HG02610 (cell line): ENCODE measurements around the gene RERE.
A peak's percentile ranks its signal among the peaks of the same experiment; 100 is the strongest.

Experiments
- ATAC-seq: cut with Tn5 transposase; IDR thresholded peaks from one replicate; pipeline ENCODE4 v1.9.1; 2021; ENCODE audit warnings: mild to moderate bottlenecking, moderate library complexity; ENCODE audit not compliant: unreplicated experiment

RERE gene

DNA sequence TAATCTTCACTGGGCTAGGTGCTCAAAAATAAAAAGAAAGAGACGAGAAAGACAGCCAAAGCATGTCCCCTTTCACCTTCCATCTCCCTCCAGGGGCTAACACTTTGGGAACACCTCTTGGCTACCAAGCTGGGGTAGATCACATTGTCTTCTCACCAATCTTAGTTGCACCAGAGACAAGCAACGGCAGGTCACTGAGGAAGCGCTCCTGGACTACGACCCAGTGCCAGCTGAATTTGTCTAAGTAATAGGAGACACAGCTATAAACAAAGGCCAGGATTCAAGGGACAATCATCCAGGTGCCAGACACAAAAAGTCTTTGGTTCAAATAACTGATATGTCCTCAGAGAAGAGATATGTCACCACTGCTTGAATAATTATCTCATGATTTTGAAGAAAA lies 399.1 kb downstream of the RERE start:
- no peak for ATAC-seq

DNA sequence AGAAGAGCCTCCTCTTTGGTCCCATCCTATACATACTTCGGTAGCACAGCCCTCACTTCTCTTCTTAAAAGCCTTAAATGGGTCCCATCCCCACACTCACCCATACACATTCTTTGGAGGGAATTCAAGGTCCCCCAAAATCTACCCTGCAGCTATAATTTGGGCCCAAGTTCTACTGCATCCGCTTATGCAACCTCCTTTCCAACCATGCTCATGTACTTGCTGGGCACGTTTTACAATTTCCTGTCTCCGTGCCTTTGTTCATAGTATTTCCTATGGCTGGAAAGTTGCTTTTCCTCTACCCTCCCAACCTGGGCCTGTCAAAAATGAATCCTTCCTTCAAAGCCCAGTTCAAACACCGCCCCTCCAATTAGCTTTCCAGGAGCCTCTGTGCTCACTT lies 399.8 kb downstream of the RERE start:
- no peak for ATAC-seq

DNA sequence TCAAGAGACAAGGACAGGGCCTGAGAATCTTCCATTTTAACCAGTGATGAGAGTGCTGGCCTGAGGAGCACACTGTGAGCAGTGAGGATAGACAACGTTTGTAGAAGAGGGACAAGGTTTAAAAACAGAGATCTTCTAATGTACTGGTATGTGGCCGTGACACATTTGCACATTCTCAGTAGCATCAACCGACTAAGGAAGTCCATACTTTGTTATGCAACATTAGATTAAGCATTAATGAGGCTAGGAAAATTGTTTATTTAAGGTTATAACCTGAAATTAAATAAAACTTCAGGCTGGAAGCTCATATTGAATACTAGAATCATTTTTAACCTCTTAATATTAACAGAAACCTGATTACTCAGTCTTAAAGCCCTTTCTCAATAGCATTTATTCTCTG lies 400.6 kb downstream of the RERE start:
- ATAC-seq, result no peak

DNA sequence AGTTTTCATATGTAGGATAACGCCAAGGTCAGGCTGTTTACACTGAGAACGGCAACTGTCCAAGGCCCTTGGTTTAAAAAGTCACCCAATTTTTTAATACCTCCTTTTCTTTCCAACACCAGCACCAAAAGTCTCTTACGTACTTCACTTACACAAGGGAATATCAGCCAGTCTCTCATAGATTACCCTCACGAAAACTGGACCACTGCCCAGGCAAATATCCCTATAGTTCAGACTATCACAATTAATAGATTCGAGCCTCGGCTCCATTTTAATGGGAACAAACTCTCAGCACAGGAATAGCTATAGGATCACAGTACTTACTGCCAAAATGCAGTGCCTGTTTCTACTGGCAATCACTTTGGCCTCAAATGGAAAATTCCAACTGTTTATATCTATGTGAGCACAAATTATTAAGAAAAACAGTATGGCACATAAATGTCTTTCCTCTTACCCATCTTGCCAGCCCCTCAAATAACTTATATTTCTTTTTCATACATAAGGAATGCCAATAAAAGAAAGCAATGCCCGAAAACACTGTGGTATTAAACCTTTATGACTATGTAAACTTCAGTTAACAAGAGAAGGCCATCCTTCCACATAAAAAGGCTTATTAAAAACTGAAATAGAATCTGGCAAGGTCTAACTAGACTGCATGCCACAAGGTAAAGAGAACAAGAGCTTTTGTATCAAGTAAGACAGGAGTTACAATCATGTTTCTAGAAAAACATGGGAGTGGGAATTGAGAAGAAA lies 401.7 kb downstream of the RERE start:
- ATAC-seq, result no peak

DNA sequence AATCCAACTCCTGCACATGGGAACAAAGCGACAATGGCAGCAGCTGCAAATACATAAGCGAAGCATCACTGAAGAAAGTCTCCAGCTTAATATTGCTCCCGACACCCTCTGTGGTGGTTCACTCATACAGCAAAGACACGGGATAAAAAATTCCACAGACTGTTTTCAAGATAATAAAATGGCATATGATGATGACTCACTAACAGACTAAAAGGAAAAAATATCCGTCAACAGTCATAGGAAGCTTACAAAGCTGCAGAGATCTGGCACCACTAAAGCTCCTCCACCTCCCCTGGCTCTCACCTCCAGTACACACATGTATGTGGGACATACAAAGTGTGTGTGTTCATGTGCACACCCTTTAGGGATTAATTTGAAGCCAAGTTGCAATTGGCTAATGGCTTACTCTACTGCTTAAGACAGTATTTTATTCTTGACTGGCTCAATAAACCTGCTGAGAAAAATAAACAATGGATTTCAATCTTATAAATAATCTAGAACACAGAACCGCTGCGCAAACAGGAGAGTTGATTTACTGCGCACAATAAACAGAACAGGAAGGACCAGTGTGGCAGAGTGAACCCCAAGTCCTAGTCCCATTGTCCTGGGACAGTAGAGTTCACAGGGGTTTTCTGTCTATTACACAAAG lies 405.1 kb downstream of the RERE start:
- no peak for ATAC-seq

DNA sequence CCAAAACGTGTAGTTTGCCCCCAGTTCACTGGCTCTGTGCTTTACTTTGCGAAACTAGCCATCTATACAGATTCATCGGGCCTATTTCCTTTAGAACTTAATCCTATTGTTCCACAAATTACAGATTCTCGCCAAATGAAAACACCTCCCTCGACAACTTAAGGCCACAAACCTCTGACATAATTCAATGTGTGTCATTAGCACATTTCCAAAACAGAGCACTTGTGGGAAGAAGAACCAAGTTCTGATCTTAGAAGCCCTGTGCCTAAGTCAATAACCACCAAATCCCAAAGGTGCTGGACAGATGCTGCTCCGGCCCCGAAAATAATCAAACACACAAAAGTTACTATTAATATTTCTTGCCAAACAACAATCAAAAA lies 405.6 kb downstream of the RERE start:
- no peak for ATAC-seq

DNA sequence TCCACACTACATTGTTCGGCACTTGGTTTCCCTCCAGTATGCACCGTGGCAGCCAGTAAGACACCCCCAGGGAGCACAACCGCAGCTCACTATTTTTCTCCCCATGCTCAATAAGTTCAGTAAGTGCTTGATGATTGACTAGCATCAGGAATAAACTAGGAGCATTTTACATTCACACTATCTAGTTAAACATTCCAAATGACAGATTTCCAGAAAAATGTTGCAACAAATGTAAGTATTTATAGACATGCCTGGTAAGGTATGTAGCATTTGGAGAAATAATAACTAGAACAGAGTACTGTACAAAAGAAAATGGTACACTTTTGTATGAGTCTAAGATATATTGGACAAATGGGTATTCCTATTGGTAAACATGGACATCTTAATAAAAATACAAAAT lies 406.6 kb downstream of the RERE start:
- ATAC-seq, result no peak

DNA sequence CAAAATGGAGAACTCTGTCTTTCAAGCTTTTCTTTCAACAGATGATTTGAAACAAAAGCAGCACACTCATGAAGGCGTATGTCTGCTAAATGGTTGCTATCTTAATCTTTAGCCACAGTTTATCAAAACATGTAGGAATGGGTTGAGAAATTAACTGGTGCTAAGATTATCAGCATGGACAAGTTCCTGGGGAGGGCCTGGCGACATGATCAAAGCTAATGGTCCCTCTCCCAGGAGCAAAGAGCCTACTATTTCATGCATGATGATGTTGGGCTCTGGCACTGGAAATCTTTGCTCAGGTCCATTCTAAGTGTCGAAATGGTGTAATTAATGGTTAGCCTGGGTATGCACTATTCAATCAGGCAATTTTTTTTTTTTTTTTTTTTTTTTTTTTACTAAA lies 407.8 kb downstream of the RERE start:
- no peak for ATAC-seq

DNA sequence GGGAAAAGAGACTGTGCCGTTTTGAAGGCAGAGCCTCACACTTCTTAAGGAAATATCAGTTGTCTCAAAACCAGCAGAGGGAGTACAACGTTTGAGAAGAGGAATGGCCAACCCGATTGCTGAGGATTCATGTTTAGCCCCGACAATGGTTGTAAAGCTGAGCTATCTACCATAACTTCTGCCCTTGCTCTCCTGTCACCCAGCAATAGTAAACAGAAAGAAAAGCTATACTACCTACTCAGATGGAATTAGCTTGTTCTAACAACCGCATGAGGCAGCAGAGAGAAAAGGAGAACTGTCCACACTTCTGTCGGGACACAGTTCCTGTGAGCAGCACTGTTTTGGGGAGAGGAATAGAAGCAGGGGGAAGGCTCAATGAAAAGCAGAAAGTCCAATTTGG lies 408.3 kb downstream of the RERE start:
- no peak for ATAC-seq

DNA sequence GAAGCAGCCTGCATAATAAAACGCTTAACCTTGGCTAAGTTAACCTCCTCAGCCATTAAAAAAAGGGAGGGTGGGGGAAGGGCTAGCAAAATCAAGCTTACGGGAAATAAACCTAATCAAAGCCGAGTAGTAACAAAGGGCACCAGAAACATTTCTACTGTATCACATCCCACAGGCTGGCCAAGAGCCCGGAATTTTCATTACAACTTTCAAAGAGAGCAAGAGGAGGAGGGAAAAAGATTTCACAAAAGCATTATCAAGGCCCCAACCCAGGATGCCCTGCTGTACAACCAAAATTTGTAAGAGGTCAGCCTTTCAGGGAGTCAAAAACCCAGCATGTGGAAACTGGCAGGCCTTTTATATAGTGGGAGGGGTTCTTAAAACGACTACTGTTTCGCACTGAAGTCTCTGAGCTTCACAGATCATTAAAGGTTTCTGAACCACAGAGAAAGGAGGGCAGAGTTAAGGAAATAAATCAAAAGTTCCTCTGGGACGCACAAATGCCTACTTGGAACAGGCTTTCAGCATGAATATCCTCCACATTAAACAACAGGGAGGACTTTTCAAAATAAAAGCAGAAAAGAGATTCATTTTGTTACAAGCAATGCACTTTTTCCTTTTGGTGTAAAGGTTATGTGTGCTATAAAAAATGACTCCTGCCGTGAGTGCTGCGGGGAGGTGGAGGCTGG lies 409.1 kb downstream of the RERE start:
- no peak for ATAC-seq

DNA sequence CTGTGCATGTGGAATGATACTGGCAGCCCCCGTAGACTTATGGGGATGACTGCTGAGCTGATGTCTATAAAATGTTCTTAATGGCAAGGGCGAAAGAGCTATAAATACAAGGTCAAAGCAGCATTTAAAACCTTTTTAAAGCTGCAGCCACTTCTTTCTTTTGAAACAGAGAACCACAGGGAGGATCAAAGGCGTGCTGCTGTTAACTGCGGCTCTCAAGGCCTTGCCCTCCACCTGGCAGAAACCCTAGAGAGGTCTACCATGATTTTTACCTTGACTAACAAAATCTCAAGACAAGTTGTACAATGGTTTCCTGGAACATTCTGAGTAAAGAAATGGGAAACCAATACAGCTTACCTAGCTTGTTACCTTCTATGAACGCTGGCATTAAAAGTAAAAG lies 409.8 kb downstream of the RERE start:
- ATAC-seq, result no peak

DNA sequence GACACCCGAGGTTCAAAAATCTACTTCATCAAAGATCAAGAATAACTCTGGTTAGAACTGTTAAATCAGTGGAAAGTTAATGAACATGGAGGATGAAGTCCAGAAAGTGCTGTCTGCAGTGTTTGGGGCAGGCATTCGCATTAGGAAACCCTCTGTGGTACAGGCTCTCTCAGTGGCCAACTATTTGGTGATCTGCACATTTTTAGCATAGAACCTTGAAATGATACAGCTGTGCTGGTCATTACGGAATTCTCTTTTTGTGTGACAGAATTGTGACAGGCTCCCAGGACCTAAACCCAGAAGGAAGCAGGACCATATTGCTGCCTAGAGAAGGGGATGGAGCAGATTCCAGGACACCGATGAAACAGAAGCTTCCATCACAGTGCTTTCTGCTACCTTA lies 410.5 kb downstream of the RERE start:
- no peak for ATAC-seq

DNA sequence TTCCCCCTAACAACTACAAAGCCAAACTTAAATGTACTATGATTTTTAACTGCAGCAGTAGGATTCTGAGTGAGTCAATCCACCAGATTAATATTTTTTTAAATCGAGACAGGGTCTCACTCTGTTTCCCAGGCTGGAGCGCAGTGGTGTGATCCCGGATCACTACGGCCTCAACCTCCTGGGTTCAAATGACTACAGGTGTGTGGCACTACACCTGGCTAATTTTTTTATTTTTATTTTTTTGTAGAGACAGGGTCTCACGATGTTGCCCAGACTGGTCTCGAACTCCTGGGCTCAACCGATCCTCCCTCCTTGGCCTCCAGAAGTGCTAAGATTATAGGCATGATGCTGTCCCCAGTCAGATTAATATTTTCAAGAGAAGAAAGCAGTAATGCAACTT lies 411.4 kb downstream of the RERE start:
- ATAC-seq, result no peak

DNA sequence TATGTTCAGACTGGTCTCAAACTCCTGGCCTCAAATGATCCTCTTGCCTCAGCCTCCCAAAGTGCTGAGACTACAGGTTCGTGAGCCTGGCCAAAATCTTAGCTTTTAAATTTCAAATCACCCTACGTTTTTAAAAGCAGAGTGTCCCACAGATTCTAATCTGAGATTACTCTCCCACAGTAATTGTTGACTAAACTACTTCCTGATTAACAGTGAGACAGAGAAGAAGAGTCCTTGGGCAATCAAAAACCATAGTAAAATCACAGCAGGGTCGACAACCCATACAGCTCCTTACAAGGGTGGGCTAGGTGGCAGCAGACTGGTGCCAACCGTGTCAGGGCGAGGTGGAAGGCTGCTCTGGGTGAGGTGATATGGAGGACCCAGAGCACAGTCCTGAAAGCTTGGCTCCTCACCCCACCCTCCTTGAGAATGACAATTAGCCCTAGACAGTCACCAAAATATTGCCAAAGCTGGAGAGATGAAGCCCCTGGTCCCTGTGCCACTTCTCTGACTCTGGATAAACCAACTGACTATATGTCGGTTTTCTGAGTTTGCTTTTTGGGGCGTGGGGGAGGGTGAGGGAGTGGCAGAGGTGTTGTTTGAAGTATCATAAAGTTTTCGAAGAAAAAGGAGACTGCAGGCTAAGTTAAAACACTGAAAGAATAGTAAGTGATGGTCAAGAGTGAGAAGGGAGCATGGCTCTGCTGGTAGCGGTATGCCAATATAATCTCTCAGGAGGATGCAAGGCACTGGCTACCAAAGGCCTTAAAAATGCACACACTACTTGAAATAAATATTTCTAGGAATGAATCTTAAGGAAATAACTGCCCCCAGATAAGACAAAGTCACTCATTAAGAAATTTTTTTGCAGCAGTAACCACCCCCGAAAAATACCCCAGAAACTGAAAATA lies 412.7 kb downstream of the RERE start:
- no peak for ATAC-seq

DNA sequence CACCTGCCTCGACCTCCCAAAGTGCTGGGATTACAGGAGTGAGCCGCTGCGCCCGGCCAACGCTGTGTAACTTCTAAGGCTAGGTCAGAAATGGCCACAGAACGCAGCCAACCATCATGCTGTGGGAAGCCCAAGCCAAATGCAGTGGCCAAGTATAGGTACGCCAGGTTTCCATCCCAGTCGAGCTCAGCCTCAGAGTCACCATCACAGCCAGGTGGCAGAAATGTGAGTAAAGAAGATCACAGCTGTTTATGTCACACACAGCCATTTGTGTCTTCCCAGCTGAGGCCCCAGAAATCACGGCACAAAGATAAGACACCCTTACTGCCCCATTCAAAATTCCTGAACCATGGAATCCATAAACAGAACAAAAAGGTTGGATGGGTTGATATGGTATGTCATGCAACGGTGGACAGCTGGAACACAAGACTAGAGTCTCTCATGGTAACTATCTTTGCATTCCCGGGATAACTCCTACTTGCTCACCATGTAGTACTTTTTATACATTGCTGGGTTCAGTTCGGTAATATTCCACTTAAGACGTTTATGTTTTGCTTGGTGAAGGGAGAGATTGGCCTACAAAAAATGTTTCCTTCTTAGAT lies 415.2 kb downstream of the RERE start:
- ATAC-seq, result no peak

DNA sequence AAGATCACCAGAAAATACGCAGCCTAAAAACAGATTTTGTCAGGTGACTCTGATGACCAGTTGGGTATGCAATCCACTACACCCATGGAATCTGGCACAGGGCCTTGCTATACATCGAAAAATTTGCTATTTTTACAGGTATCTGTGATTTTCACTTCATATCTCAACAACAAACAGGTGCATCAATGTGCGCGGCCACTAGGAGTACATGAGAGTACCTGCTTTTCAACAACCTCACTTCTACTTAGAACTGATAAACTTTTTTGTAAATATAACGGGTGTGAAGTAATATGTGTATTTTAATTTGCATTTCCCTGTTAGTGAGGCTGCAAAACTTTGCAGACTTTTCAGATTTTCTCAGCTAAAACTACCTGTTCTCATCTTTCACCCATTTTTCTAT lies 418.8 kb downstream of the RERE start:
- no peak for ATAC-seq

DNA sequence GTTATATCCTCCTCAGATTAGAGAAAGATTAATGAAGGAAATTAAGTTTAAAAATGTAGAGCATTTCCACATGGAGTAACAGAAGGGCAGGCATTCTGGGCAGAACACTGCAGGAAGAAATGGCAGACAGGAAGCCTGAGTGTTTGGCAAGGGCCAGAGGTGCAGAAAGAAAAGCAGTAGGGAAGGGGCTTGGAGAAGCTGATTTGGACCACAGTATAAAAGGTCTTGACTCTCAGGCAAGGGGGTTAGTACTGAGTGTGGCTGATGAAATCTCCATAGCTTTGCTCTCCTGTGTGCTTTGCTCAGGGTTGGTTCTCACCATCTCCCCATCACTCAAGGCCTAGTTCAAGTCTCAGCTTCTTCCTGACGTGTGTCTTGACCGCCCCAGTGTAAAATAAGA lies 419.4 kb downstream of the RERE start:
- ATAC-seq, result no peak

DNA sequence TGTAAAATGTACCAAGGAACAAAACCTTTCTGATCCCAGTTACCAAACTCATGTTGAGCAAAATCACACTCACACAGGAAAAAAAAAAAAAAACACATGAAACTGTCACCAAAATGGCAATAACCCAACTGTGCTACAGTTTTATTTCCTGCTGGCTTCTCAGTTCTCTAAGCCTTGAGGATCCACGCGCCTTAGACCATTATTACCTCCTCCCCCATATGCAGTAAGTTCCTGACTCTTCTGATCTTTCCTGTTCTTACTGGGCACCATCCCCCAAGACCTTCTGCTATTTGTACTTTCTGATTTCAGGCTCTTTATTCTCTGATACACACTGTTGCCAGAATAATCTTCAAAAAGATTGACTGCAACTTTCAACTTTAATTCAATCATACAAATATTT lies 419.9 kb downstream of the RERE start:
- peak; percentile 64 for ATAC-seq

DNA sequence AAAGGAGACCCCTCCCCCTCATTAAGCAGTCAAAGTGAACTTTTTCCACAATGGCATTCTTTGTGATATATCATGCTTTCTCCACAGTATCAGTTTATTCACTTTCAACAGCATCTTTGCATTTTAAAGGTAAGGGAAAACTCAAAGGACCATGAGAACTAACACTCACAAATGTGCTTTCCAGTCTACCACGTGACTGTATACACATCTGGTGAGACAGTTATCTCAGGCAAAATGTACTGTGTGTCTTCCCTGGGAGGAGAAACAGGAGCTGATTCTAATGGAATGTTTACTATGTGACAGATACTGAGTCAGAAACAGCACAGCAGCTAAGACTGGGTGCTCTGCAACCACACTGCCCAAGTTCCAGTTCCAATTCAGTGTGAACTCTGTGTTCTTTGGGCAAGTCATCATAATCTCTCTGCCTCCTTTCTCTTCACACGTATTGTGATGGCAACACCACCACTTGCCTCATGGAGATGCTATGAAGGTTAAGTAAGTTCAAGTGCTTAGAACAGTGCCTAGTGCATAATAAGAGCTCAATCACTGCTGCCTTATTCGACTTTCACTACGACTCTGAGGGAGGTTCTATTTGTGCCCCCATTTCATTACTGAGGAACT lies 420.5 kb downstream of the RERE start:
- peak; percentile 33 for ATAC-seq

DNA sequence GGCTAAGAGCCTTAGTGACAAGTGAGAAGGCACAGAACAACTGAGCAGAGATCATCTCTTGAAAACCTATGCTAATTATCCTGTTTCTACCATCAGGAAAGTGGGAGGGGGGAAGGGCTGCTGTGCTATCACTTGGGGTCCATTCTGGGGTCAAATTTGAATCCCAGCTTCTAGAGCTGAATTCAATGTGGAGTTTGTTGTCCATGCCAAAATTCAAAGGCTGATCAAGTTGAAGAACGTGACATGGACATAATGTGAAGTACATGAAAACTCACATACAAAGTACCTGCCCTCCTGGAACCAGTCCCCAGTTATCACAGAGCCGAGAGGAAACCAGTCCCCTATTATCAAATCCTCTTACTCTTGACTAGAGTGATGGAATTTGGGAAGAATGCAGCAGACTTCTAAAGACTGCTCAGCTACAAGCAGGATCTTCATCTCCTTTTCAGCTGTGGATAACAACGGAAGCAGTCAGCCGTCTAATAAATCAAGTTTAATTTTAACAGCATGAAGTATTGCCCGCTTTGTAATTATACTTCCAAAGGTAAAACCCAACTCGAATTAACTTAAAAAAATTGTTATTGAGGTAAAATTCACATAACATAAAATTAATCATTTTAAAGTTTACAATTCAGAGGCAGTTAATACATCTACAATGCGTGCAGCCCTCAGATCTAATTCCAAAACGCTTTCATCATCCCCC lies 421.2 kb downstream of the RERE start:
- ATAC-seq, result no peak
